Lower lobe of right lung (tissue), 2 donors: ENCODE measurements around the gene ZNF689. TPM values are rescaled to one million over a fixed set of nuclear protein-coding genes. Genes with fewer than 3 reads are reported as not detected.
A peak's percentile ranks its signal among the peaks of the same experiment; 100 is the strongest.

Experiments
- ATAC-seq, 2 donors: fragments of 200-7000 bp; cut with Tn5 transposase; one replicate each; pipeline ENCODE4 v1.9.1; 2020 to 2022; ENCODE audit warnings: mild to moderate bottlenecking in 2 of 2, moderate library complexity in 2 of 2
- DNase-seq: peaks from one replicate; pipeline ENCODE4 v3.0.0-alpha.2; 2020
- H3K27ac ChIP-seq: fragments of 200-600 bp; one replicate; pipeline ENCODE4 v1.8.0; 2022
- H3K27me3 ChIP-seq: fragments of 200-600 bp; one replicate; pipeline ENCODE4 v1.8.0; 2022; ENCODE audit warnings: low read depth
- H3K36me3 ChIP-seq: fragments of 200-600 bp; one replicate; pipeline ENCODE4 v1.8.0; 2022; ENCODE audit warnings: mild to moderate bottlenecking
- H3K4me1 ChIP-seq: fragments of 200-600 bp; one replicate; pipeline ENCODE4 v1.8.0; 2022
- H3K4me3 ChIP-seq: fragments of 200-600 bp; one replicate; pipeline ENCODE4 v1.8.0; 2022; ENCODE audit warnings: mild to moderate bottlenecking
- H3K9me3 ChIP-seq: fragments of 200-600 bp; one replicate; pipeline ENCODE4 v1.8.0; 2022
- CTCF ChIP-seq: fragments of 200-600 bp; IDR thresholded peaks from one replicate; pipeline ENCODE4 v1.8.0; 2022; ENCODE audit warnings: antibody characterized with exemption, mild to moderate bottlenecking
- intact Hi-C: fragments of 100-400 bp; cut with DNase I; formaldehyde crosslinking; loops from one replicate; pipeline ENCODE4 v1.11.0; 2022
- total RNA-seq: library from RNA; stranded (reverse); fragmentation: NEBNext Ultra II Directional; extraction: Animal tissue kit (Norgen Biotek cat#: 25700); gene quantifications from one replicate; pipeline ENCODE4 v1.2.1, GENCODE V29; 2021
- donor health status: DM: no; HTN: yes; CAD: no; lungs with severe emphysema.

ZNF689 gene
- total RNA-seq, 1 donor from 2014 or later, result 7.7 TPM

GRCh38 chr16:30571445-30572322 lies 38.5 kb downstream of the ZNF689 start, which contains the start of gene ZNF688:
ZNF688 (minus strand) TSS chr16:30571714; CDS start chr16:30571629, 85 bp downstream.
- TF ChIP-seq CTCF, result no peak
- ATAC-seq (peak; percentile 94 to 96), DNase-seq (peak; percentile 95)
- H3K36me3 ChIP-seq, result no peaks in the 10 kb centered on the region
- no peaks in the 10 kb centered on the region for H3K27me3 ChIP-seq
- peaks cover 27% of the 10 kb centered on the region for H3K4me1 ChIP-seq
- H3K4me3 ChIP-seq, result peak within 1 kb of the TSS; percentile 89
- H3K9me3 ChIP-seq, result no peaks in the 10 kb centered on the region
- intact Hi-C loops, result no loop called here
- peak within 1 kb of the TSS; percentile 98 for H3K27ac ChIP-seq

GRCh38 chr16:30570636-30571444 lies 39.3 kb downstream of the ZNF689 start:
- Histone ChIP-seq H3K9me3 (no peaks in the 10 kb centered on the region), H3K27ac (peak overlapping the region; percentile 98), H3K4me1 (peaks cover 27% of the 10 kb centered on the region), H3K4me3 (peak overlapping the region; percentile 89), H3K36me3 (no peaks in the 10 kb centered on the region), H3K27me3 (no peaks in the 10 kb centered on the region)
- intact Hi-C loops, result no loop called here
- ATAC-seq (peak; percentile 1 to 31), DNase-seq (peak; percentile 53)
- no peak for TF ChIP-seq CTCF

- intact Hi-C loops, result no loop called here
- H3K4me3 ChIP-seq, result peak overlapping the region; percentile 89
- TF ChIP-seq CTCF, result no peak
- DNase-seq, result no peak
- no peaks in the 10 kb centered on the region for H3K27me3 ChIP-seq
- H3K4me1 ChIP-seq, result peaks cover 27% of the 10 kb centered on the region
- H3K9me3 ChIP-seq, result no peaks in the 10 kb centered on the region
- H3K36me3 ChIP-seq, result no peaks in the 10 kb centered on the region
- no peak for ATAC-seq
- peak overlapping the region; percentile 98 for H3K27ac ChIP-seq
These were observed 40.2 kb downstream of the ZNF689 start for GRCh38 chr16:30569746-30570635.

GRCh38 chr16:30569281-30569680 lies 40.9 kb downstream of the ZNF689 start:
- intact Hi-C loops, result no loop called here
- H3K27ac ChIP-seq, result no peak overlapping the region
- peaks cover 27% of the 10 kb centered on the region for H3K4me1 ChIP-seq

More at GRCh38 chr16:30569281-30569680, 40.9 kb downstream of the ZNF689 start:
- DNase-seq (no peak), ATAC-seq (no peak)
- no peaks in the 10 kb centered on the region for H3K36me3 ChIP-seq
- no peaks in the 10 kb centered on the region for H3K9me3 ChIP-seq
- H3K4me3 ChIP-seq, result no peak overlapping the region
- H3K27me3 ChIP-seq, result no peaks in the 10 kb centered on the region
- no peak for TF ChIP-seq CTCF
